ENCODE data around the gene PRDM16.

Gene PRDM16

DNA sequence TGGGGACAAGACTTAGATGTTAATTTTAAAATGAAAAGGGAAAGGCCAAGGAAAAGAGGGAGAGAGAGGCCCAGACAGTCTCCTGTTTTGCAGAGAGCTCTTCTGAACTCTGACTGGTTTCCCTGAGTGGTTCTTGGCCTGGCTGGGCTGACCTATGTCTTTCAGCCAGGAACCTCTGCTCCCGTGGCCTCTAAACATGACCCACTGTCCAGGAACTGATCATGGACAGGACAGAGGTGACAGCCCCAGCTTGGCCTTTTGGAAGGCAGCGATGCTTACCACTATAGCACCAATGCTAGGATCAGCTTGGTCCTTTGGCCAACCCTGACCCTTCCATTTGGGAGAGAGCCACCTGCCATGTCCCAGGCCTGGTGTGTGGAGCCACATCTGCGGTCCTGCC, 55.2 kb downstream of the PRDM16 start:
- no peak for DNase-seq (ENCODE audit: low read depth)

- DNase-seq (ENCODE audit: low read depth), result no peak
These were observed 56.1 kb downstream of the PRDM16 start for GRCh38 chr1:3125078-3125477.

DNA sequence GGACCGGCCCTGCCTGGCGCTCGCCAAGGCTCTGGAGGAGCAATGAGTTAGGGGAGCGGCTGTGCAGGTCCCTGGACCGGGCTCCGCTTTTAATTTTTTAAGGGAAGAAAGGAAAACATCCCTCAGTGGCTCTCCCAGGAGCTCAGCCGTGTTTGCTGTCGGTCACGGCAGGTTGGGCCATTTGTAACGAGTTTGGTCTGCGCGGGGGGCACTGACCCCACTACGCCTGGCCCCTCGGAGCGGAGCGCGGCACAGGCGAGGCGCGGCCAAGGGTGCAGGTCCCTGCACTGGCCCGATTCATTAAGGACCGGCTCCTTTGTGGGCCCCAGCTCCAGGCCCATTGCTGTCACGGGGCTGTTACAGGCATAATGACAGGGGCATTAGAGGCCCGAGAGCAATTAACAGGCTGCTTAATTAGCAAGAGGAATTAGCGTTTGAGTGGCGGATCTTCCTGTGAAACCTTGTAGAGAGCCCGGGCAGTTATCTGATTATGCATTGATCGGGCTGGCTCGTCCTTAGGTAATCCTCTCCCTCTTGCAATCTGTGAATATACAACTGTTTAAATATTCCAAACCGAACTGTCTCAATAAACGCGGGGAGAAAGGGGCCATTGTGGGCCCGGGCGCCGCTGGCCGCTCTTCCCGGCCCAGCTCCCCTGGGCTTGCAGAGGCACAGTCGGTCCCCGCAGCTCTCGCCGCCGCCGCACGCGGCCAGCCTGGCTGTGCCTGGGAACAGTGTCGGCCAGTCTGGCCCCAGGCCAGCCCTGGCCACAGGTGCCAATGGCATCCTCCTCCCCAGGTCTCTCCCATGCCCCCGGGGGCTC, 56.8 kb downstream of the PRDM16 start:
- no peak for DNase-seq (ENCODE audit: low read depth)

GRCh38 chr1:3126756-3127678, 58.0 kb downstream of the PRDM16 start:
- no peak for DNase-seq (ENCODE audit: low read depth)

DNA sequence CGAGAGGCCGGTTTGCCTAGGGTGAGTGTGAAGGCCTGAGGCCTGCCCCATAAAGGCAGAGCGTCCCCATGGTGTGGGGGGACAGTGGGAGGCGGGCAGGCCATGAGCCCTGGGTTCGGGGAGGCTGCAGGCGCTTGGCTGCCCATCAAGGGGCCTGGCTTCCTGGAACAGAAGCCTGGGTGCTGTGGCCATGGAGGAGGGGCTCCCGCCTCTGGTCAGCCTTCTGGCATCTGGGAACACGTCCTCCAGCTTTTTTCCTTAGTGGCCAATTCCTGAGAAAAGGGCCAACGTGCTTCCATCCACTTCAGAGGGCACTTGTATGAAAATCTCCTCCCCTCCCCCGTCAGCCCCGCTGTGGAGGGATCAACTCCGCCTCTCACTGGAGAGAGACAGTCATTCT, 58.7 kb downstream of the PRDM16 start:
- no peak for DNase-seq (ENCODE audit: low read depth)

DNA sequence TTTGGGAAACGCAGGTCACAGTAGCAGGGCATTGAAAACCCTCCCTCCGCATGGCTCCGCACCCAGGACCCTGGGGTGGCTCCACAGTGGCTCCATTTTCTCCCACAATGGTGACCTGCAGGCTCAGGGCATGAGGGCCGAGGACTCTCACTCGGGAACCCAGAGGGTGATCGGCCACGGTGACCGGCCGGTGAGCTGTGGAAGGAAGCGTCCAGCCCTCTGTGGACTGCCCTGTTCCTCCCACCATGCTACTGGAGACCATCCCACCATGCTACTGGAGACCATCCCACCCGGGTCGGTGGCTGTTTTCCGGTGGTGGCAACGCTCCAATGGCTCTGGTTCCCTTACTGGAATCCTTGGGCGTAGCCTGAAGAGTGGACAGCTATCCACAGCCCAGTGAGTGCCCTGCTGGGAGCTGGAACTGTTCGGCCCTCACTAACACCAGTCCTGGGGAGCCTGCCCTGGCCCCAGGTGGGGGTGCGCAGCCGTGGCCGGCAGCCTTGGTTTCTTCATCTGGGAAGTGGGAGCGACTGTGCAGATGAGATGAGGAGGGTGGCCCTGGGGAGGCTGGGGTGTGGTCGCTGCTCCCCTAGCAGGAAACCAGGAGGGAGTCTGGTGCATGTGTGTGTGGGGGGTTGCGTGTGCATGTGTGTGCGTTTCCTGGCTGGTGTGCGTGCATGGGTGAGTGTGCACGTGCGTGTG, 59.6 kb downstream of the PRDM16 start:
- DNase-seq (ENCODE audit: low read depth), result no peak

GRCh38 chr1:3129133-3129490, 60.1 kb downstream of the PRDM16 start:
- DNase-seq (ENCODE audit: low read depth), result no peak

DNA sequence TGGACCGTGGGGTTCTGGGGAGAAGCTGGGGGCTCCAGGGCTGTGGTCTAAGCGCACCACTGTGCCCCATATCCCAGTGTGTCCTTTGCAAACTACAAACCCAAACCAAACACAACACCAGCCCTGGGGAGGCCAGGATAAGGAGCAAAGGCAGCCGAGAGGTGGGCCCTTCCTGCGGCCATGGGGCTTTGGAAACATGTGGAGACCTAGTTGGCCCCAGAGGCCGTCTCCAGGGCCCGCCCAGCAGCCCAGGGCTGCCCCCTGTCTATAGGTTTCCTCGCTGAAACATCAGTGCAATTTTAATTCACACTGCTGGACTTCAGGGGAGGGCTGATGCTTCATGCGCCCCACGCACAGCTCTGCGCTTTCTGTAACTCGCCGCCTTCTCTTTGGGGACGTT, 61.3 kb downstream of the PRDM16 start:
- no peak for DNase-seq (ENCODE audit: low read depth)

DNA sequence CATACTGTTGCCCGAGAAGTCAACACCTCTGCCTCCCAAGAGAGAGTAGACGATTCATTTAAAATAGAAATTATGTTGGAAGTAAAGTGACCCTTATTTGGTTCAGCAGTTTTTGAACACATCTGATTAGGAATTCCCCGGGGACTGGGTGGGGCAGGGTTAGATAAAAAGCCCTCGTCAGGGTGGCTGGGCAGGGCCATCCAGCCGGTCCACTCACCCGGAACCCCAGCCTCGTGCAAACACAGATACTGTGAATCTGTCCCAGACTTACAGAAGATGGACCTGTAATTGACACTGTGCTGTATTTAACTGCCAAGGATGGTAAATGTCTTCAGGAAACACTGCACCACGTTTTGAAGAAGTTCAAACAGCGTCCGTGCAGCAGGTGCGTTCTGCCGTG, 63.7 kb downstream of the PRDM16 start:
- DNase-seq (ENCODE audit: low read depth), result no peak

GRCh38 chr1:3133686-3134085, 64.7 kb downstream of the PRDM16 start:
- DNase-seq (ENCODE audit: low read depth), result no peak

- DNase-seq (ENCODE audit: low read depth), result no peak
These were observed 65.5 kb downstream of the PRDM16 start for GRCh38 chr1:3134381-3135072.

GRCh38 chr1:3135073-3135702, 66.2 kb downstream of the PRDM16 start:
- DNase-seq (ENCODE audit: low read depth), result no peak

GRCh38 chr1:3135744-3136455, 66.9 kb downstream of the PRDM16 start:
- no peak for DNase-seq (ENCODE audit: low read depth)

- DNase-seq (ENCODE audit: low read depth), result no peak
These were observed 67.5 kb downstream of the PRDM16 start for GRCh38 chr1:3136532-3136931.

DNA sequence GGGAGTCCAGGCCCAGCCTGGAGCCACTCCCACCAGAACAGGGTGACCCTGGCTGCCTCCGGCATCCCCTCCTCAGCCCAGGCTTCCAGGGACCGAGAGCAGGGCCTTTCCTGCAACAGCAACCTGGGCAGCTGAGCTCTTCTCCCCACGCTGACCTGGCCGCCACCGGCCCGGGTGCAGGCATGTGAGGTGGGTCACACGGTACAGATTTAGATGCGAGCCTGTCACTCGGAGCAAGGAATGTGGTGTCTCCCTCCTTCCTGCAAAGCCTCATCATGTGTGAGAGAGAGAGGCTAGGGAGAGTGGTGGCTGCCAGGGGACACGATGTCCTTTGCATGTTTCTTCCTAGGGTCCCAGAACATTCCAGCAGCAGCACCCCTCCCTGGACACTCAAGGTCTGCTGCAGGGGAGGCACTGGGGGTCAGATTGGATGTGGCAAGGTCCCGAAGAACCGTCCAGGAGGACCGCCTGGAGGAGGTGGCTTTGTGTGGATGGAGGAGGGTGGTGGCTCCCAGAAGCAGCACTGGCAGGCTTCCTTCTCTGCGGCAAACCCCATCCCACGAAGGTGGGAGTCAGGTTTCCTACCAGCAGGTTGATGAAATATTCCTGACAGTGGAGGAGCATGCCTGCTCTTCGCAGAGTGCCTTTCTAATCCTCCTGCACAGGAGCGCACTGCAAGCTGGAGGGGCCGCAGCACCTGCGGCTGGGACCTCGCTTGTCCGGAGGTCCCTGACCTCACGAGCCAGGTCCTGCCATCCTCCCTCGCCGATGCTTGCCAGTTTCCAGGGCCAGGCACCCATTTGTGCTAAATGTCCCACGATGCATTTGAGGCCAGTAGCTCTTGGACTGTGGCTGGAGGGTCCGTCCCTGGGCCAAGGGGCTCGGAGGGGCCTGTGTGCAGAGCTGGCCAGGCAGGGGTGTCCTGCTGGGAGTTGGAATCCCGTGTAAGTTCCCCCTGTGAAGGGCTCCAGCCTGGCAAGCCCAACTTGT, 68.4 kb downstream of the PRDM16 start:
- no peak for DNase-seq (ENCODE audit: low read depth)

- DNase-seq (ENCODE audit: low read depth), result no peak
These were observed 69.7 kb downstream of the PRDM16 start for GRCh38 chr1:3138623-3139151.

GRCh38 chr1:3139451-3139852, 70.4 kb downstream of the PRDM16 start:
- DNase-seq (ENCODE audit: low read depth), result no peak

- no peak for DNase-seq (ENCODE audit: low read depth)
These were observed 70.9 kb downstream of the PRDM16 start for GRCh38 chr1:3139871-3140361.

DNA sequence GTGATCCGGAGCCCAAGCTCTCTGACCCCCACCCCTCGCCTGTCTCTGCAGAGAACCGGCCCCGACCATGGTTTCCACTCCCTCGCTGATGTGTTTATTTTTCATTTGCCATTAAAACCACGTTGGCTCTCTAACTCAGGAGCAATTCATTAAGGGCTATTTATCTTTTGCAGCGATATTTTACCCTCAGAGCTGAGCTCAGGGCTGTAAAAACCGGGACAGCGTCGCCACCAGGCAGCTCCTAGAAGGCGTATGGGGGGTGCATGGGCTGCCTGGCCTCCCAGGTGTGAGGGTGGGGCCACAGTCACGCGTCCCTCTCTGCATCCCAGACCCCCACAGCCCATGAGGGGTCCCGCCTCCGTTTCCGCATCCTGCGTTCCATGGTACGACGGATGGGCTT, 71.4 kb downstream of the PRDM16 start:
- DNase-seq (ENCODE audit: low read depth), result no peak
